H9 (cell line): ENCODE results near the gene SPRY4. TPM values are rescaled to one million over a fixed set of nuclear protein-coding genes. Genes with fewer than 3 reads are reported as not detected.

Source experiments
- DNase-seq: peaks from one replicate; pipeline ENCODE4 v3.0.0-alpha.2; 2017
- H2AFZ ChIP-seq: one replicate; pipeline ENCODE4 v1.6.1; 2013; ENCODE audit warnings: mild to moderate bottlenecking, low read length, control low read depth, moderate library complexity
- H2AK5ac ChIP-seq: 2 replicates; pipeline ENCODE4 v1.6.1; 2013; ENCODE audit warnings: low read length, control low read depth, mixed read lengths; ENCODE audit not compliant: insufficient read length
- H2BK120ac ChIP-seq: one replicate; pipeline ENCODE4 v1.6.1; 2013; ENCODE audit warnings: low read depth, mild to moderate bottlenecking, low read length, control low read depth, inconsistent platforms; ENCODE audit not compliant: poor library complexity, severe bottlenecking
- H2BK12ac ChIP-seq: 2 replicates; pipeline ENCODE4 v1.6.1; 2013; ENCODE audit warnings: low read length, control low read depth, mixed read lengths, low read depth; ENCODE audit not compliant: insufficient read length
- H2BK15ac ChIP-seq: 2 replicates; pipeline ENCODE4 v1.6.1; 2013; ENCODE audit warnings: low read depth, low read length, control low read depth
- H2BK20ac ChIP-seq: one replicate; pipeline ENCODE4 v1.6.1; 2013; ENCODE audit warnings: low read depth, mild to moderate bottlenecking, low read length, control low read depth, inconsistent platforms; ENCODE audit not compliant: poor library complexity, severe bottlenecking
- H2BK5ac ChIP-seq: 2 replicates; pipeline ENCODE4 v1.6.1; 2013; ENCODE audit warnings: low read length, control low read depth, mixed read lengths; ENCODE audit not compliant: insufficient read length
- H3K14ac ChIP-seq: 2 replicates; pipeline ENCODE4 v1.6.1; 2013; ENCODE audit warnings: low read length, control low read depth; ENCODE audit not compliant: insufficient read depth
- H3K18ac ChIP-seq: 2 replicates; pipeline ENCODE4 v1.6.1; 2013; ENCODE audit warnings: low read depth, mild to moderate bottlenecking, mixed read lengths, low read length, control low read depth; ENCODE audit not compliant: insufficient read length
- H3K23ac ChIP-seq: 2 replicates; pipeline ENCODE4 v1.6.1; 2013; ENCODE audit warnings: low read length, control low read depth, mixed read lengths, low read depth; ENCODE audit not compliant: insufficient read length
- H3K23me2 ChIP-seq: 2 replicates; pipeline ENCODE4 v1.6.1; 2013; ENCODE audit warnings: low read depth, mild to moderate bottlenecking, mixed read lengths, low read length, control low read depth; ENCODE audit not compliant: insufficient read length, poor library complexity, severe bottlenecking
- H3K27ac ChIP-seq: 2 replicates; pipeline ENCODE4 v1.5.1; 2013; ENCODE audit warnings: low read length, control low read depth, mixed read lengths, low read depth; ENCODE audit not compliant: insufficient read length
- H3K27me3 ChIP-seq: 2 replicates; pipeline ENCODE4 v1.6.1; 2013; ENCODE audit warnings: low read length, control low read depth, inconsistent platforms; ENCODE audit not compliant: insufficient read depth
- H3K4ac ChIP-seq: 2 replicates; pipeline ENCODE4 v1.6.1; 2013; ENCODE audit warnings: low read depth, mild to moderate bottlenecking, control low read depth, inconsistent platforms, low read length, moderate library complexity
- H3K4me1 ChIP-seq: 2 replicates; pipeline ENCODE4 v1.6.1; 2013; ENCODE audit warnings: low read length, control low read depth, inconsistent platforms; ENCODE audit not compliant: insufficient read depth
- H3K4me2 ChIP-seq: 2 replicates; pipeline ENCODE4 v1.6.1; 2013; ENCODE audit warnings: low read length, control low read depth, mixed read lengths; ENCODE audit not compliant: insufficient read length, insufficient read depth
- H3K56ac ChIP-seq: 2 replicates; pipeline ENCODE4 v1.6.1; 2013; ENCODE audit warnings: low read depth, mild to moderate bottlenecking, mixed read lengths, low read length, control low read depth; ENCODE audit not compliant: insufficient read length
- H3K79me1 ChIP-seq: 2 replicates; pipeline ENCODE4 v1.6.1; 2013; ENCODE audit warnings: low read depth, mild to moderate bottlenecking, moderate library complexity, low read length, control low read depth, inconsistent platforms; ENCODE audit not compliant: insufficient read depth, poor library complexity, severe bottlenecking
- H3K79me2 ChIP-seq: 2 replicates; pipeline ENCODE4 v1.6.1; 2013; ENCODE audit warnings: low read length, control low read depth, inconsistent platforms; ENCODE audit not compliant: insufficient read depth
- H3K9ac ChIP-seq: 2 replicates; pipeline ENCODE4 v1.6.1; 2013; ENCODE audit warnings: low read length, control low read depth, mixed read lengths; ENCODE audit not compliant: insufficient read length; ENCODE audit errors: extremely low read depth
- H3K9me3 ChIP-seq: one replicate; pipeline ENCODE4 v1.6.1; 2013; ENCODE audit warnings: low read depth, low read length, inconsistent platforms; ENCODE audit not compliant: control insufficient read depth
- H3T11ph ChIP-seq: one replicate; pipeline ENCODE4 v1.6.1; 2013; ENCODE audit warnings: mild to moderate bottlenecking, low read length, control low read depth, inconsistent platforms
- H4K20me1 ChIP-seq: one replicate; pipeline ENCODE4 v1.6.1; 2013; ENCODE audit not compliant: control insufficient read depth, insufficient read length, insufficient read depth
- H4K5ac ChIP-seq: 2 replicates; pipeline ENCODE4 v1.6.1; 2013; ENCODE audit warnings: low read depth, mild to moderate bottlenecking, mixed read lengths, low read length, control low read depth; ENCODE audit not compliant: insufficient read length
- H4K8ac ChIP-seq: replicated peaks from 2 replicates; pipeline ENCODE4 v1.6.1; 2013; ENCODE audit warnings: low read length, control low read depth, mixed read lengths, low read depth; ENCODE audit not compliant: insufficient read length
- H4K91ac ChIP-seq: 2 replicates; pipeline ENCODE4 v1.6.1; 2013; ENCODE audit warnings: low read depth, mild to moderate bottlenecking, moderate library complexity, mixed read lengths, low read length, control low read depth; ENCODE audit not compliant: insufficient read length
- H3K27ac Mint-ChIP-seq, 3 experiments: 2 replicates in 2 of 3; 3 replicates in 1 of 3; pipeline ENCODE4 v1.8.0; 2020 to 2021; ENCODE audit warnings: mixed read lengths in 3 of 3, mild to moderate bottlenecking in 1 of 3, moderate library complexity in 1 of 3
- H3K27me3 Mint-ChIP-seq: 2 replicates; pipeline ENCODE4 v1.8.0; 2021; ENCODE audit warnings: low read depth, mild to moderate bottlenecking, moderate library complexity, mixed read lengths
- H3K36me3 Mint-ChIP-seq, 3 experiments: 2 replicates in 2 of 3; 3 replicates in 1 of 3; pipeline ENCODE4 v1.8.0; 2020 to 2021; ENCODE audit warnings: low read depth in 3 of 3, mixed read lengths in 3 of 3; ENCODE audit not compliant: insufficient read depth in 1 of 3
- H3K4me1 Mint-ChIP-seq, 2 experiments: 2 replicates each; pipeline ENCODE4 v1.8.0; 2020; ENCODE audit warnings: mixed read lengths in 2 of 2
- H3K4me3 Mint-ChIP-seq, 2 experiments: 2 replicates in 1 of 2; 3 replicates in 1 of 2; pipeline ENCODE4 v1.8.0; 2020 to 2021; ENCODE audit warnings: mild to moderate bottlenecking in 2 of 2, mixed read lengths in 2 of 2, moderate library complexity in 1 of 2
- H3K9me3 Mint-ChIP-seq, 2 experiments: 2 replicates in 1 of 2; 3 replicates in 1 of 2; pipeline ENCODE4 v1.8.0; 2020; ENCODE audit warnings: mild to moderate bottlenecking in 2 of 2, mixed read lengths in 2 of 2, moderate library complexity in 1 of 2
- CTCF ChIP-seq: fragments of 200-600 bp; sonication (generic); conservative IDR thresholded peaks from 3 replicates; pipeline ENCODE4 v1.8.0; 2021; ENCODE audit warnings: antibody characterized with exemption, mild to moderate bottlenecking
- WGBS: extraction: QIAGEN DNeasy Blood & Tissue Kit; methylation state at CpG from one replicate; pipeline ENCODE4 v1.1.7; 2013; ENCODE audit warnings: missing lambda C conversion rate, low lambda C conversion rate, mixed read lengths; ENCODE audit not compliant: insufficient read length; ENCODE audit errors: extremely low coverage; 5-methylcytosine and 5-hydroxymethylcytosine counted together
- total RNA-seq: library from RNA; stranded (reverse); gene quantifications from 2 replicates; pipeline ENCODE4 v1.2.1, GENCODE V29; 2021

Gene SPRY4
- total RNA-seq, 1 experiment from 2014 or later = 92.4 TPM

- H3K4me1 Mint-ChIP-seq = peaks cover 43 to 46% of the 10 kb centered on the region in 2 experiments
- Histone ChIP-seq H3K4me2 (no peak overlapping the region), H2AK5ac (no peak overlapping the region)
Observed at GRCh38 chr5:142287973-142288313, 36.9 kb downstream of the SPRY4 start.

More at GRCh38 chr5:142287973-142288313, 36.9 kb downstream of the SPRY4 start:
- H3K23me2 ChIP-seq = no peaks in the 10 kb centered on the region
- no CpG with 5 or more reads among the region's 5 CpGs for WGBS
- H4K8ac ChIP-seq = no peak overlapping the region
- H3K23ac ChIP-seq = no peak overlapping the region
- no peak overlapping the region for H2BK20ac ChIP-seq
- no peak overlapping the region for H3K4ac ChIP-seq
- Mint-ChIP-seq H3K27me3 (no peaks in the 10 kb centered on the region; the same call in none of the 2 replicates), H3K27ac (peak overlapping the region in 2 of 3 experiments; percentile 74 to 86; a peak in 4 of 7 replicates), H3K36me3 (peaks cover 0 to 9% (median 5%) of the 10 kb centered on the region in 3 experiments; a peak in 3 of 7 replicates), H3K9me3 (no peaks in the 10 kb centered on the region), H3K4me3 (no peak overlapping the region)
- no peak overlapping the region for H2BK120ac ChIP-seq
- no peak overlapping the region for H3K18ac ChIP-seq
- no peaks in the 10 kb centered on the region for H3K9me3 ChIP-seq
- H3K56ac ChIP-seq = no peak overlapping the region
- H2BK12ac ChIP-seq = no peak overlapping the region
- TF ChIP-seq CTCF = no peak
- peaks cover 6% of the 10 kb centered on the region; the same call in 1 of the 2 replicates for H3K4me1 ChIP-seq
- no peak overlapping the region for H4K91ac ChIP-seq
- no peak overlapping the region for H2BK5ac ChIP-seq
- H3K79me2 ChIP-seq = peaks cover 1% of the 10 kb centered on the region; the same call in 1 of the 2 replicates
- no peak overlapping the region for H3K9ac ChIP-seq
- no peak overlapping the region for H3T11ph ChIP-seq
- H4K5ac ChIP-seq = no peak overlapping the region
- no peak overlapping the region for H3K14ac ChIP-seq
- DNase-seq = no peak
- H3K79me1 ChIP-seq = no peaks in the 10 kb centered on the region
- H2AFZ ChIP-seq = no peak overlapping the region
- no peaks in the 10 kb centered on the region for H4K20me1 ChIP-seq
- H2BK15ac ChIP-seq = no peak overlapping the region
- no peaks in the 10 kb centered on the region for H3K27me3 ChIP-seq
- H3K27ac ChIP-seq = no peak overlapping the region
